WI38 (cell line): ENCODE data around the gene IKZF2.

Source experiments
- H3K4me3 ChIP-seq: 2 replicates; pipeline ENCODE4 v1.5.1; 2011; ENCODE audit warnings: low read depth, mild to moderate bottlenecking, control low read depth, low read length
- CTCF ChIP-seq: IDR thresholded peaks from 2 replicates; pipeline ENCODE4 v1.5.1; 2012; ENCODE audit warnings: low read depth, mild to moderate bottlenecking, control low read depth, low read length

Gene IKZF2

DNA sequence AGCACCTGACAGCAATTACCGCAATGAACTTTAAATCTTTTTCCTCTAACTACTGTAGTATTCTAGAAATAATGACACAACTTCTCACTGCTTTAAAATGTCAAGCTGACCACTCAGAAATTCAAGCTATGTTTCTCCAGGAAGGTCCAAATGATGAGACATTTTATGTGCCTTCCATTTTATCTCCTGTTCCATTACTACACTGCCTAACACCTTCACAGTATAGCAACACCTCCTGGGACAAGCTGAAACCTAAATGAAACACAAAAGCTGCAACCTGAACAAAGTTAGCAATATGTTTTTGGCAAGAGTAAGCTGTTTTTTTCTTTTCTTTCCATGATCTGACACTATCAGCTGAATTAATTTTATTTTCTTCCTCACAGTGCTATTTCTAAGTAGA is 81.9 kb downstream of the IKZF2 start:
- no peak for TF ChIP-seq CTCF
- H3K4me3 ChIP-seq = no peak overlapping the region

- no peak overlapping the region for H3K4me3 ChIP-seq
These were observed 82.6 kb downstream of the IKZF2 start for GRCh38 chr2:213068676-213069359.

DNA sequence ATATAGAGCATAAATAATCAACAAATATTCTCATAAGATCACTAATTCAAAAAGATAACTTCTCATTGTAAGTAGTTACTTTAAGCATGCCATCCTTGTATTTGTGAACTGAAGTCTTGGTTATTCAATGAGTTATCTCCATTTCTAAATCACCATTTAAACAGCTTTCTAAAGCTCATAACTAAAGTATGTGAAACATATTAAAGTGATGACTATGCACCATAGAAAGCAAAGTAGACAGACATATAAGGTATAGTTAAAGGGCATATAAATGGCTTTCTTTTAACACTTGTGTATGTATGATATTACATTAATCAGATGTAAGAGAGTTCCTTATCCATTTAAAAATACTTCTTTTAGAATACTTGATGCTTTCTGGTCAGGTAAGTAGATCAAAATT is 83.5 kb downstream of the IKZF2 start:
- H3K4me3 ChIP-seq = no peak overlapping the region
- no peak for TF ChIP-seq CTCF

More at GRCh38 chr2:213068676-213069359, 82.6 kb downstream of the IKZF2 start:
- TF ChIP-seq CTCF = no peak

GRCh38 chr2:213066443-213066743 is 85.0 kb downstream of the IKZF2 start:
- TF ChIP-seq CTCF = no peak
- peak overlapping the region; percentile 32 for H3K4me3 ChIP-seq

DNA sequence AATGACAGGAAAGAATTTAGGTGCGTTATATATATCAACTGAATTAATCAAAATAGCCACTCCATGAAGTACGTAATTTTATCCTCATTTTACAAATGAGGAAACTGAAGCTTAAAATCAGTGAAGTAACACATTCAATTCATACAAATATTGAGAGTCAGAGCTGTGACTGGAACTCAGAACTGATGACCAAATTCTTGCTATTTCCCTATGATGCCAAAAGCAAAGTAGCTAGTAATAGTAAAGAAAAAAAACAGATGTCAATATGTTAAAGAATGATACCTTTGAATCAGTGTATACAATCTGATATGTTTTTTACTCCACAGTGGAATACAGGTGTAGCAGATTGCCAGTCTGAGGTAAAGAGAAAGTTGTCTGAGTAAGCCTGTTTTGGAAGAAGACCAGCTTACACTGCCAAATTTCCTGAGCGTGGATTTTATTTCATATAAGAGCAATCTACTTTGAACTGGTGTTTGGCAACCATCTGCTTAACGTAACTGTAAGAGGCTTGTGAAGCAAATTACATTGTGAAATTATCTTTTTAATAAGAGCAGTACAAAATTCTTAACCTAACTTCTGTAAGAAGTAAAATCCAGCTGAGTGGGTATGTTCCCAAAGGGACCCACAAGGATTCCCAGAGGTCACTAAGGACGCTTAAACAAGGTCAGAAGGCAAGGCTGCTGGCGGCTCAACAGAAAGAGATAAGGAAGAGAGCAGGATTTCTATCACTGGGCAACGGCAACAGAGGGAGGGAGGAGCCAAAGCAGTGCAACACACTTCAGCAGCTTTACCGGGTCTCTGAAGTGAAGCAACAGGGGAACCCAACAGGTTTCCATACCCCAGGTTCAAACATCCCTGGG is 85.6 kb downstream of the IKZF2 start:
- no peak for TF ChIP-seq CTCF
- H3K4me3 ChIP-seq = peak overlapping the region; percentile 32

DNA sequence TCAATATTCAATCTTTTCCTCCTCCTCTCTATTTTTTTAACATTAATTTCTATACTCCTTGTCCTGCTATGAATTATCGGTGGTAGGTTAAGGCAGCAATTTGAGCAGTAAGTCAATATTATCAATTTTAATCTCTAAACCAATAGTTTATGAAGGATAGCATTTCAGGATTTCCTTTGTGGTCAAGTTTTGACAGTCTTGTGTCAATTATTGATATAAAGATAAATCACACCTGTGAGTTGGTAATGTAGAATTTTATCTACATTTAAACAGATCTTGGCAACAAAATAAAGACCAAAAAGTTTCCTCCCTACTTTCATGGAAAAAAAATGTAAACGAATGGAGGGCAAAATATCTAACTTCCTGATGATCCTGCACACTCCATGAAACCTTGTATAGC is 87.3 kb downstream of the IKZF2 start:
- no peak for TF ChIP-seq CTCF
- H3K4me3 ChIP-seq = no peak overlapping the region

- no peak for TF ChIP-seq CTCF
- no peak overlapping the region for H3K4me3 ChIP-seq
These were observed 93.4 kb downstream of the IKZF2 start for GRCh38 chr2:213057977-213058376.
